GM12891 (cell line): ENCODE measurements around the gene DTNBP1.

Experiments
- POLR2A ChIP-seq: IDR thresholded peaks from 2 replicates; pipeline ENCODE4 v1.6.1; 2011; ENCODE audit warnings: low read depth, low read length, control low read depth
- POLR2AphosphoS5 ChIP-seq: IDR thresholded peaks from 2 replicates; pipeline ENCODE4 v1.6.1; 2011; ENCODE audit warnings: low read depth, low read length, control low read depth
- SPI1 ChIP-seq: IDR thresholded peaks from 2 replicates; pipeline ENCODE4 v1.6.1; 2011; ENCODE audit warnings: low read depth, low read length, control low read depth

- no peak for TF ChIP-seq POLR2A
- no peak for TF ChIP-seq SPI1
- TF ChIP-seq POLR2AphosphoS5 = no peak
Observed at GRCh38 chr6:15677822-15678221, 15.0 kb upstream of the DTNBP1 start.
